GM19238 (cell line): Measurements from ENCODE around the gene PVR.
"Not testable (repeated sequence)": the region's sequence is repeated elsewhere in the genome, so short reads cannot be mapped to it uniquely, and the experiment has no call there.

Experiments used
- DNase-seq: peaks from one replicate; pipeline ENCODE4 v3.0.0; 2011; ENCODE audit warnings: low spot score; ENCODE audit not compliant: insufficient read length

The PVR gene

DNA sequence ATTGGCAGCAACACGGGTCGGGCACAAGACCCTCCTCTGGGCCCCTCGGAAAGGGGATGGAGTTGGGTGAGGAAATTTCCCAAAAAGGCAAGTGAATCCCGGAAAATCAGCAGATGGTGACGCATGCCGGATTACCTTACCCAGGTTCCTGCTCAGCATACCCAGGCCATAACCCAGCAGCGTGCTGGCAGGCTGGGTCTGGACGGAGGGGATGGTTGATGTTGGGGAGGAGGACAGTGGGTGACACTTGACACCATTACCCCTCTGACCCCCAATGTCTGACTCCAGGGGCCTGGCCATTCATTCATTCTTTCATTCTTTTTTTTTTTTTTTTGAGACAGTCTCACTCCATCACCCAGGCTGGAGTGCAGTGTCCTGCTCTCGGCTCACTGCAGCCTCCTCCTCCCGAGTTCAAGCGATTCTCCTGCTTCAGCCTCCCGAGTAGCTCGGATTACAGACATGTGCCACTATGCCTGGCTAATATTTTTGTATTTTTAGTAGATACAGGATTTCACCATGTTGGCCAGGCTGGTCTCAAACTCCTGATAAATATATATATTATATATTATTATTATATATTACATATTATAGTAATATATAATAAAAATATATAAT, 799 bp downstream of the PVR start:
- no peak for DNase-seq

GRCh38 chr19:44645407-44646048, 1.8 kb downstream of the PVR start:
- DNase-seq = no peak

DNA sequence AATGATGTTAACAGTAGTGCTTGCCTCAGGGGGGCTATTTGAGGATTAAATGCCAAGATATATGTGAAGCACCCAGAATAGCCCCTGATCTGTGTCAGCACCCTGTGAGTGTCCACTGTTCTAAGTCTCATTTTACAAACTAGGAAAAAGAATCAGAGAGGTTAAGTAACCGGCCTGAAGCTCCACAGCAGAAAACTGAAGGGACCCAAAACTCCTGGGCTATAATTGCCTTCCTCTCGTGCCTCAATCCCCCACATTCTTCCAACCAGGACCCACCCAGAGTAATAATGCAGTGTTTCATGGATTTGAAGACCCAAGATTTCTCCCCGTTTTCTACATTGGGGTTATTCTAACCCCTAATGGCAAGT, 2.3 kb downstream of the PVR start:
- DNase-seq = no peak

DNA sequence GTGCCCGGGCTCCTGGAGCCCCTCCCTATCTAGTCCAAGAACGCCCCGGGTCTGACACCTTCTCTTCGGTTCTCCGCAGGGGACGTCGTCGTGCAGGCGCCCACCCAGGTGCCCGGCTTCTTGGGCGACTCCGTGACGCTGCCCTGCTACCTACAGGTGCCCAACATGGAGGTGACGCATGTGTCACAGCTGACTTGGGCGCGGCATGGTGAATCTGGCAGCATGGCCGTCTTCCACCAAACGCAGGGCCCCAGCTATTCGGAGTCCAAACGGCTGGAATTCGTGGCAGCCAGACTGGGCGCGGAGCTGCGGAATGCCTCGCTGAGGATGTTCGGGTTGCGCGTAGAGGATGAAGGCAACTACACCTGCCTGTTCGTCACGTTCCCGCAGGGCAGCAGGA, 3.4 kb downstream of the PVR start:
- no peak for DNase-seq

- DNase-seq = no peak
Measured at GRCh38 chr19:44648631-44649251, 5.0 kb downstream of the PVR start.

DNA sequence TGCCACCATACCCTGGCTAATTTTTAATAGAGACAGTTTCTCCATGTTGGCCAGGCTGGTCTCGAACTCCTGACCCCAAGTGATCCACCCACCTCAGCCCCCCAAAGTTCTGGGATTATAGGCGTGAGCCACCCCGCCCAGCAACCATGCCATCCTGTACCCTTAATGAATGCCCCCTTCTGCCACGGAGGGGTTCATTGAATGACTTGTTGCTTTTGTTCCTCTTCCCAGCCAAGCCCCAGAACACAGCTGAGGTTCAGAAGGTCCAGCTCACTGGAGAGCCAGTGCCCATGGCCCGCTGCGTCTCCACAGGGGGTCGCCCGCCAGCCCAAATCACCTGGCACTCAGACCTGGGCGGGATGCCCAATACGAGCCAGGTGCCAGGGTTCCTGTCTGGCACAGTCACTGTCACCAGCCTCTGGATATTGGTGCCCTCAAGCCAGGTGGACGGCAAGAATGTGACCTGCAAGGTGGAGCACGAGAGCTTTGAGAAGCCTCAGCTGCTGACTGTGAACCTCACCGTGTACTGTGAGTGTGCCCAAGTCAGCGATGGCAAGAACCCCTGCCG, 6.0 kb downstream of the PVR start:
- DNase-seq = no peak

GRCh38 chr19:44653343-44653742, 9.6 kb downstream of the PVR start:
- no peak for DNase-seq

GRCh38 chr19:44653977-44654774, 10.5 kb downstream of the PVR start:
- DNase-seq = peak; percentile 81

DNA sequence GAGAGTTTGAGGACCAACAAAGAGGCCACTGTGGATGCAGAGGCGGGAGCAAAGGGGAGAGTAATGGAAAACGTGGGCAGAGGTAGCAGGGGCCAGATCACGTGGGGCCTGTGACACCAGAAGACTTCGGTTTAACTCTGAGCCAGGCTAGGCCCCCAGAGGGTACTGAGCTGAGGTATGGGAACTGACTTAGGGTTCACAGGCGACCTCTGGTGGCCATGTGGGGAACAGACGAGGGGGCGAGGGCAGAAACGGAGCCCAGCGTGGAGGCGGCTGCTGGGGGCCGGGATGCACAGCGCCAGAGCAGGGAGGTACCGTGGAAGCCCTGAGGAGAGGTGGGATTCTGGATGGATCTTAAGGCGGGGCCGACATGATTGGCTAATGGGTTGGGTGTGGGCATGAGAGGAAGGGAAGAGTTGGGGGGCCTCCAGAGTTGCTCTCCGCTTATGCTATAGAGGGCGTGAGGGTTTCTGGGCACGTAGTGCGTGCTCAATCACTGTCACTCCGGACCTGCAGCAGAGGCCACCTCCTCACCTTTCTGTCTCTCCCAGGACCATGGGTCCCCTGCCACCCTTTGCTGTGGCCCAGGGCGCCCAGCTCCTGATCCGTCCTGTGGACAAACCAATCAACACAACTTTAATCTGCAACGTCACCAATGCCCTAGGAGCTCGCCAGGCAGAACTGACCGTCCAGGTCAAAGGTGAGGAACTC, 13.7 kb downstream of the PVR start:
- peak; percentile 68 for DNase-seq

DNA sequence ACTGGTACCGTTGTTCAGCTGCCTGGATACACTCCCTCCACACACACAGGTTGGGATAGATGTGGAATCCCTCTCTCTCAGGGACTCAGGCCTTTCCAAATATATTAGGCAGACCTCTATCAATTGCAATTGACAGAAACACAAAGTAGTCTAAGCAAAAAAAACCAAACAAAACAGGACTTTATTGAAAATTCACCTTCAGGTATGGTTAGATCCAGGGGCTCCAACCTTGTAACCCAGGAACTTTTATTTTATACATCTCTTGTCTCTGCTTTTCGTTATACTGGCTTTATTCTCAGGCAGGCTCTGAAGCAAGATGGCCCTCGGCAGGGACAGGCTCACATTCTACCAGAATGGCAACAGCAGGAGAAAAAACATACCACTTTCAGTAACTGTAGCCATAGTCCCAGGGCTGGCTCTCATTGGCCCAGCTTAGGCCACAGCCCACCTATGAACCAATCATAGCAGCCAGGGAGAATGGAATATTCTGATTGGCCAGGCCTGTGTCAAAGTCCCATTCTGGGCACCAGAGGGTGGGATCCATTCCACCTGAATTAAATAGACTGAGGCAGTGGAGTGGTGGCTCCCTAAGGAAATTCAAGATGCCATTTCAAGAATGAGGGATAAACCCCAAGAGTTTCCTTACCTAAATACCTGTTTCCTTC, 14.5 kb downstream of the PVR start:
- DNase-seq = no peak

- no peak for DNase-seq
Measured at GRCh38 chr19:44660081-44660480, 16.4 kb downstream of the PVR start.

DNA sequence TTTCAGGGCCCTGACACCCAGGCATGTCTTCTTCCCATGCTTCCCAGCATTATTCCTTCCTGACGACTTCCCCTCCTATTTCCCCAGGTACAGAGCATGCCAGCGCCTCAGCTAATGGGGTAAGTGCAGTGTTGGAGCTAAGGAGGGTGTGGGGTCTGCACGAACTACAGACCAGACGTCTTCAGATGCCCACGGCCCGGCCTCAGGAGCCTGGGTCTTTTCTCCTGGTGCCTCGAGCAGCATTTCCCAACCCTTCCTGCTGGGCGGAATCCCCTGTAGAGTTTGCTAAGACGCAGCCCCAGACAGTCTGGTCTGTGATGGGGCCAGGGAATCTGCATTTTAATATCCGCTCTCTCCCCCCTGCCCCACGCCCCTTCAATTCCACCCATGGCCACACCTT, 17.5 kb downstream of the PVR start:
- DNase-seq = no peak

GRCh38 chr19:44661904-44662303, 18.2 kb downstream of the PVR start:
- DNase-seq = no peak

GRCh38 chr19:44662691-44663385, 19.1 kb downstream of the PVR start:
- DNase-seq = no peak

- DNase-seq = no peak
Measured at GRCh38 chr19:44663996-44664395, 20.3 kb downstream of the PVR start.

DNA sequence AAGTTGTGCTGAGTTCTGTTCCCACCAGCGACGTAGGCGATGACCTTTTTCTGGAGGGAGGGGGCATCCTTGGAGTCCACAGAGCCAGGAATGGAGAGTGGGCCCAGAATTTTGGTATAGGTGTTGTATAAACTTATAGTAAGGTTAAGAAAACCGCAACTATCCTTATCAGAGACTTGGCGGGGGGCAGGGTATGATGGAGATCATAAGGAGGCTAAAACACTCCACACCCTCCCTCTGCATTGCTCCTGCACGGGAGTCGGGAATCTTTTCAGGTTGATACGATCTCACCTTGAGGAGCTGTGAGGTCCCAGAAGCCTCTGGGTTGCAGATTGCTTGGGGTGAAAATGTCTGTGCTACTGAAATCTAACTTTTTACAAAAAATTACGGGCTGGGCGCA, 21.3 kb downstream of the PVR start:
- DNase-seq = no peak

GRCh38 chr19:44666852-44667556, 23.3 kb downstream of the PVR start:
- DNase-seq = no peak

DNA sequence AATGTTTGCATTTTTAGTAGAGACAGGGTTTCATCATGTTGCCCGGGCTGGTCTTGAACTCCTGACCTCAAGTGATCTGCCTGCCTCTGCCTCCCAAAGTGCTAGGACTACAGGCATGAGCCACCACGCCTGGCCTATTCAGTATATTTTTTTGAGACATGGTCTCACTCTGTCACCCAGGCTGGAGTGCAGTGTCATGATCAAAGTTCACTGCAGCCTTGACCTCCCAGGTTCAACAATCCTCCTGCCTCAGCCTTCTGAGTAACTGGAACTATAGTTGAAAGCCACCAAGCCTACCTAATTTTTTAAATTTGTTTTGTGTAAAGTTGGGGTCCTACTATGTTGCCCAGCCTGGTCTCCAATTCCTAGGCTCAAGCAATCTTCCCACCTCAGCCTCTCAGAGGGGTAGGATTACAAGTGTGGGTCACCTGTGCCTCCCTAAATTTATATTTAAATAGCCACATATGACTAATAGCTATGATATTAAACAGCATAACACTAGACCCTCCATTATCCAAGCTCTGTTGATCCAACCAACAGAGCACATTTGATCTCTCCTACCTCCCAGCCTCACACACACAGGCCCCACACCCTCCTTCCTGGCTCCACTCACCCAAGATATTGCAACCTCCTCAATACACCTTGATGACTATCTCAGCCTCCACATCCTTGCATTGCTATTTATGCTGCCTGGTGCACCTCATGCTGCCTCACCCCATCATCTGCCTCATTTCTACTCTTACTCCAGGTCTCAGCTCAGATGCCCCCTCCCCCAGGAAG, 25.5 kb downstream of the PVR start:
- no peak for DNase-seq

DNA sequence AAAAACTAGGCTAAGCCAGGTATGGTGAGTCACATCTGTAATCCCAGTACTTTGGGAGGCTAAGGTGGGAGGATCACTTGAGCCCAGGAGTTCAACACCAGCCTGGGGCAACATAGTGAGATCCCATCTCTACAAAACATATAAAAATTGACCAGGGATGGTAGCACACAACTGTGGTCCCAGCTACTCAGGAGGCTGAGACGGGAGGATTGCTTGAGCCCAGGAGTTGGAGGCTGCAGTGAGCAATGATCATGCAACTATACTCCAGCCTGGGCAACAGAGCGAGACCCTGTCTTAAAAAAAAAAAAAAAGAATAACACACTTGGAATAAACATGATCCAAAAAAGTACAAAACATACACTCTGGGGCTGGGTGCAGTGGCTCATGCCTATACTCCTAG, 26.3 kb downstream of the PVR start:
- not testable (repeated sequence) for DNase-seq
